ENCODE data around the gene EDAR. TPM values are rescaled to one million over a fixed set of nuclear protein-coding genes. Genes with fewer than 3 reads are reported as not detected.

Gene EDAR
- total and polyA plus RNA-seq, 2 donors (not counting 1 experiment from before 2014, with no cell fraction given) = not detected

DNA sequence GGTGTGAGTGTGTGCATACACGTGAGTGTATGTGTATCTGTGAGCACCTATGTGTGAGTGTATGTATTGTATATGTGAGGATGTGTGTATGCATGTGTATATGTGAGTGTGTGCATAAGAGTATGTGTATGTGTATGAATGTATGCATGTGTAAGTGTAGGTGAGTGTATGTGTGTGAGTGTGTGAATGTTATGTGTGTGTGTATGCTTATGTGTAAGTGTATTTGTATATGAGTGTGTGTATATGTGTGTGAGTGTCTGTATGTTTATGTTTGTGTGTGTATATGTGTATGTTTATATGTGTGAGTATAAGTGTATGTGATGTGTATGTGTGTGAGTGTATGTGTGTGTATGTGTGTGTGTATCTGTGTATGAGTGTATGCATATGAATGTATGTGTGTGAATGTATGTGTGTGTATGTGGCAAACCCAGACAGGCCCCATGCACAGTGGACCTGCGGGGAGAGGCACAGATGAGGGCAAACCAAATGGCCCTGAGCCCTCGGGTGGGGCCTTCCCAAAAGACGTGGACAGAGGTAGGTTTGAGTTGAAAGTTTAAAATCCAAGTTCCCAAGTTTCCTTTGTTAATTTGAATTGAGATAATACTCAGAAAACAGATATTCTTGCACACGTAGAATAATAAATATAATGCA, 51.5 kb downstream of the EDAR start:
- H4K20me1 ChIP-seq (ENCODE audit: control insufficient read depth, extremely low read depth, insufficient read depth, low read length) = no peaks in the 10 kb centered on the region
- no peaks in the 10 kb centered on the region for H3K79me2 ChIP-seq (ENCODE audit: control insufficient read depth, insufficient read depth, low read length)
- H2AFZ ChIP-seq (ENCODE audit: low read length) = no peak overlapping the region
- no peak overlapping the region for H3K9ac ChIP-seq (ENCODE audit: insufficient read depth, low read length)
- peaks cover 16% of the 10 kb centered on the region for H3K27me3 ChIP-seq (ENCODE audit: control insufficient read depth, insufficient read depth, low read length)
- H3K4me3 ChIP-seq (replicated peaks in 1 of 4; ENCODE audit: control extremely low read depth in 1 of 4, insufficient read depth in 1 of 4, low read depth in 3 of 4, low read length in 4 of 4) = no peak overlapping the region
- H3K27ac ChIP-seq (ENCODE audit: insufficient read depth, low read length) = no peak overlapping the region
- DNase-seq (ENCODE audit: low read depth in 2 of 2) = no peak
- TF ChIP-seq, protein P1, sequence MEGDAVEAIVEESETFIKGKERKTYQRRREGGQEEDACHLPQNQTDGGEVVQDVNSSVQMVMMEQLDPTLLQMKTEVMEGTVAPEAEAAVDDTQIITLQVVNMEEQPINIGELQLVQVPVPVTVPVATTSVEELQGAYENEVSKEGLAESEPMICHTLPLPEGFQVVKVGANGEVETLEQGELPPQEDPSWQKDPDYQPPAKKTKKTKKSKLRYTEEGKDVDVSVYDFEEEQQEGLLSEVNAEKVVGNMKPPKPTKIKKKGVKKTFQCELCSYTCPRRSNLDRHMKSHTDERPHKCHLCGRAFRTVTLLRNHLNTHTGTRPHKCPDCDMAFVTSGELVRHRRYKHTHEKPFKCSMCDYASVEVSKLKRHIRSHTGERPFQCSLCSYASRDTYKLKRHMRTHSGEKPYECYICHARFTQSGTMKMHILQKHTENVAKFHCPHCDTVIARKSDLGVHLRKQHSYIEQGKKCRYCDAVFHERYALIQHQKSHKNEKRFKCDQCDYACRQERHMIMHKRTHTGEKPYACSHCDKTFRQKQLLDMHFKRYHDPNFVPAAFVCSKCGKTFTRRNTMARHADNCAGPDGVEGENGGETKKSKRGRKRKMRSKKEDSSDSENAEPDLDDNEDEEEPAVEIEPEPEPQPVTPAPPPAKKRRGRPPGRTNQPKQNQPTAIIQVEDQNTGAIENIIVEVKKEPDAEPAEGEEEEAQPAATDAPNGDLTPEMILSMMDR (conservative IDR thresholded peaks at IDR 0.05 in 1 of 2, IDR thresholded peaks at IDR 0.05 in 1 of 2; ENCODE audit: low read depth in 1 of 2, low read length in 2 of 2) = no peak
- TF ChIP-seq EZH2 (IDR thresholded peaks at IDR 0.05; ENCODE audit: low read length, missing control alignments) = no peak
- no peak overlapping the region for H3K4me2 ChIP-seq (ENCODE audit: extremely low read depth, insufficient read depth, low read length)
- H3K36me3 ChIP-seq (ENCODE audit: control insufficient read depth, insufficient read depth, low read length) = no peaks in the 10 kb centered on the region
- no peaks in the 10 kb centered on the region for H3K9me3 ChIP-seq (ENCODE audit: control insufficient read depth, insufficient read depth, low read depth, low read length)
- no peaks in the 10 kb centered on the region for H3K4me1 ChIP-seq (ENCODE audit: control insufficient read depth, extremely low read depth, insufficient read depth, low read length)

DNA sequence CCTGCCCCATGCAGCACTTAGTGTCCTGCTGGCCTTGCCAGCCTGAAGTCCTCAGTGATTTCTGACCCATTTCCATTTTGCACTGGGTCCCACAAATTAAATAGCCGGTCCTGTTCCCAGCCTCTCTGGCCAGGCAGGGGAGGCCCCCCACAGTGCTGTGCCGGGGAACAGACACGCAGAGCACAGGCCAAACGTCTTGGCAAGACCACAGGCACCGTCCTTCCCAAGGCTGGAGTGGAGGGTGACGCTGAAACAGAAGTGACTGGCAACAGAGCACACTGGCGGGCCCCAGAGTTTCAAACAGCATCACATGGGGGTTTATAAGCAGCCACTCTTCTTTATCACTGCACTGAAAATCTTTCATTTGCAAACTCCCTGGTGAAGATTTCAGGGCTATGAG, 52.2 kb downstream of the EDAR start:
- peaks cover 18% of the 10 kb centered on the region for H3K27me3 ChIP-seq (ENCODE audit: control insufficient read depth, insufficient read depth, low read length)
- H3K27ac ChIP-seq (ENCODE audit: insufficient read depth, low read length) = no peak overlapping the region

DNA sequence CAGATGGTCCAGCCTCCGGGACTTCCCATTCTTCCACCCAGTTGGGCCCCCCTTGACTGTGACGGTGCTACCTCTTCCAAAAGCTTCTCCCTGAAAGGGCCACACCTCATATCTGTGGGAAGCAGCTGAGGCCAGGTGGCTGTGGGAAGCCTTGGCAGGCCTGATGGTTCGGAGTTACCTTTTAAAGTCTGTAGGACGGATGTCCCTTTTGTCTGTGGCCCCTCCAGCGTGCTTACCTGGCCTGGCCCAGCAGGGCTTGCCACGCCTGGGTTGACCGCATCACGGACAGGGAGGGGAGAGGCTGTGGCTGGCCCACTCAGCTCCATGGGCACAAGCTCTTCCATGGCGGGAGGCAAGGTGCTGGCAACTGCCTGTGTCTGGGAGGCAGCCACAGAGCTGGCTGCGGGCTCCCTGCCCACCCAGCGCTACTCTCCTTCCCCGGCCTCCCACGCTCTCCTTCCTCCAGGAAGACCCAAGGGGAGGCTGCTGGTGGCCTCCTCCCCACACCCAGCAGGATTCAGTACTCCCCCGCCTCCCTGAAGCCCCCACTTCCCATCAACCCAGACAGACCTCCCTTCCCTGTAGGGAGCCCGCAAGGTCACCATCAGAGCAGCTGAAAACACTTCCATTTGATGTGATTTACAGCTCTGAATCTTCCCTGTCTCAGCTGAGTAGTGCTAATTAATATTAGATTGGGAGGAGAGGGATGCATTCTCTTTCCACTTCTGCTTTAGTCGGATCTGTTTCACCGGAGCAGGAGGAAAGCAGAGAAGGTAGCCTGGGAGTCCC, 52.8 kb downstream of the EDAR start:
- H3K27ac ChIP-seq (ENCODE audit: insufficient read depth, low read length) = no peak overlapping the region
- H3K4me2 ChIP-seq (ENCODE audit: extremely low read depth, insufficient read depth, low read length) = no peak overlapping the region
- no peak for DNase-seq (ENCODE audit: low read depth in 2 of 2)
- H3K4me1 ChIP-seq (ENCODE audit: control insufficient read depth, extremely low read depth, insufficient read depth, low read length) = no peaks in the 10 kb centered on the region
- peaks cover 19% of the 10 kb centered on the region for H3K27me3 ChIP-seq (ENCODE audit: control insufficient read depth, insufficient read depth, low read length)
- no peak overlapping the region for H3K9ac ChIP-seq (ENCODE audit: insufficient read depth, low read length)
- no peak overlapping the region for H3K4me3 ChIP-seq (replicated peaks in 1 of 4; ENCODE audit: control extremely low read depth in 1 of 4, insufficient read depth in 1 of 4, low read depth in 3 of 4, low read length in 4 of 4)
- no peaks in the 10 kb centered on the region for H4K20me1 ChIP-seq (ENCODE audit: control insufficient read depth, extremely low read depth, insufficient read depth, low read length)
- no peaks in the 10 kb centered on the region for H3K9me3 ChIP-seq (ENCODE audit: control insufficient read depth, insufficient read depth, low read depth, low read length)
- H3K36me3 ChIP-seq (ENCODE audit: control insufficient read depth, insufficient read depth, low read length) = no peaks in the 10 kb centered on the region
- TF ChIP-seq, protein P1 (conservative IDR thresholded peaks at IDR 0.05 in 1 of 2, IDR thresholded peaks at IDR 0.05 in 1 of 2; ENCODE audit: low read depth in 1 of 2, low read length in 2 of 2) = no peak
- no peak for TF ChIP-seq EZH2 (IDR thresholded peaks at IDR 0.05; ENCODE audit: low read length, missing control alignments)
- H2AFZ ChIP-seq (ENCODE audit: low read length) = no peak overlapping the region
- H3K79me2 ChIP-seq (ENCODE audit: control insufficient read depth, insufficient read depth, low read length) = no peaks in the 10 kb centered on the region

More for the DNA sequence above, 52.2 kb downstream of the EDAR start:
- H3K4me2 ChIP-seq (ENCODE audit: extremely low read depth, insufficient read depth, low read length) = no peak overlapping the region
- H4K20me1 ChIP-seq (ENCODE audit: control insufficient read depth, extremely low read depth, insufficient read depth, low read length) = no peaks in the 10 kb centered on the region
- H3K4me1 ChIP-seq (ENCODE audit: control insufficient read depth, extremely low read depth, insufficient read depth, low read length) = no peaks in the 10 kb centered on the region
- no peaks in the 10 kb centered on the region for H3K9me3 ChIP-seq (ENCODE audit: control insufficient read depth, insufficient read depth, low read depth, low read length)
- H3K36me3 ChIP-seq (ENCODE audit: control insufficient read depth, insufficient read depth, low read length) = no peaks in the 10 kb centered on the region
- TF ChIP-seq, protein P1 (conservative IDR thresholded peaks at IDR 0.05 in 1 of 2, IDR thresholded peaks at IDR 0.05 in 1 of 2; ENCODE audit: low read depth in 1 of 2, low read length in 2 of 2) = no peak
- no peak for TF ChIP-seq EZH2 (IDR thresholded peaks at IDR 0.05; ENCODE audit: low read length, missing control alignments)
- H3K4me3 ChIP-seq (replicated peaks in 1 of 4; ENCODE audit: control extremely low read depth in 1 of 4, insufficient read depth in 1 of 4, low read depth in 3 of 4, low read length in 4 of 4) = no peak overlapping the region
- no peak for DNase-seq (ENCODE audit: low read depth in 2 of 2)
- H3K79me2 ChIP-seq (ENCODE audit: control insufficient read depth, insufficient read depth, low read length) = no peaks in the 10 kb centered on the region
- no peak overlapping the region for H3K9ac ChIP-seq (ENCODE audit: insufficient read depth, low read length)
- no peak overlapping the region for H2AFZ ChIP-seq (ENCODE audit: low read length)

Data from fibroblast of lung (primary cell).